Measurements from ENCODE around the gene PLEKHG3.

Gene PLEKHG3

GRCh38 chr14:64748995-64749714 is 44.9 kb downstream of the PLEKHG3 start:
- DNase-seq = no peak

GRCh38 chr14:64752909-64753308 is 48.7 kb downstream of the PLEKHG3 start:
- DNase-seq = no peak

DNA sequence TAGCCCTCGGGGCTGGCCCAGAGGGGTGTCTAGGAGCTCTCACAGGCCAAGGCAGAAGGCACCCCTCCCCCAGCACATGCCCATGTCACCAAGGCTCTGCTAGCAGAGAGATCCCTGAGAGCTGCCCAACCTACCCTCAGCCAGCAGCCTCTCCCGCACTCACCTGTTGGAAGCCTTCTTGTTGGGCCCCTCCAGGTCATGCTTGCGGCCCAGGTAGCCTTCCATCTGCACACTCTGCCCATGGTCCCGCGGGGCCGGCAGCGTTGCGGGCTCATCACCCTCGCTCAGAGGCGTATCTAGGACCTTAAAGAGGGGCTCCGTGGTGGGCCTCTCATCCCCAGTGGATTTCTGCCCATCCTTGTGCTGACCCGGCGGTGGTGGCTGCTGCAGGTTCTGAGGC is 49.1 kb downstream of the PLEKHG3 start:
- no peak for DNase-seq

DNA sequence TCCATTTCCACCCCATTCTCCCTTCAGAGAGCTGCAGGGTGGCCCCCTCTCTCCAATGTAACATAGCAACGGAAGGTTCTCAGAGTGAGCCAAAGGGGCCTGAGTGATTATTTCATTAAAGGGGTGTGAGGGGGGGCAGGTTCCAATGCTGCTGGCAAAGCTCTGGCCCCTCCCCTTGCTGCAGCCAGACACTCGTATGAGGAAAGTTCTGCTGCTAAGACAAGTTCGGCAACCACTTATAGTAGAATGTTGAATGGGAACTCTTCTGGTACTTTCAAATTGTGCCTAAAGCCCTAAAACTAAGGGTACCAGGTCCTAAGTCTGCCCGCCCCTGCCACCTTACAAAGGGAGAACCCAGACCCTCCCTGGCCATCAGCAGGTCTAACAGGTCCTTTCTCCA is 49.8 kb downstream of the PLEKHG3 start:
- no peak for DNase-seq

- no peak for DNase-seq
Observed at GRCh38 chr14:64754685-64755084, 50.5 kb downstream of the PLEKHG3 start.

DNA sequence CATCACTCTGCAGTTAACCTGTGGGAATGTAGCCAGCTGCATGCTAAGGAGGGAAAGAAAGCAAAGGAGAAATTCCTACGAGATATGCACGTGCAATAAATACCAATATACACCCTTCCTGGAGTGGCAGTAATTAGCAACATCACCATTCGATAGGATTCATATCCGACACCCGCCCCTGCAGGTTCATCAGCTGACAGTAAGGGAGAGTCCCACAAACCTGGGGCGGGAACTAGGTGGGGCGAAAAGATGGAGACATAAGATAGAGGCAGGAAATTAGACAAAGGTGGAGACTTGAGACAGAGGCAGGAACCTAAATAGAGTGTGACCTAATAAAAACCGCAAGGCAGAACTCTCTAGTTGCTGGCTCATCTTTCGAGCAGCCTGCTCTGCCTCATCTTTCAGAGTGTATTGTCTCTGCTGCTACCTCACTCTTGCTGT is 51.6 kb downstream of the PLEKHG3 start:
- peak; percentile 64 for DNase-seq

DNA sequence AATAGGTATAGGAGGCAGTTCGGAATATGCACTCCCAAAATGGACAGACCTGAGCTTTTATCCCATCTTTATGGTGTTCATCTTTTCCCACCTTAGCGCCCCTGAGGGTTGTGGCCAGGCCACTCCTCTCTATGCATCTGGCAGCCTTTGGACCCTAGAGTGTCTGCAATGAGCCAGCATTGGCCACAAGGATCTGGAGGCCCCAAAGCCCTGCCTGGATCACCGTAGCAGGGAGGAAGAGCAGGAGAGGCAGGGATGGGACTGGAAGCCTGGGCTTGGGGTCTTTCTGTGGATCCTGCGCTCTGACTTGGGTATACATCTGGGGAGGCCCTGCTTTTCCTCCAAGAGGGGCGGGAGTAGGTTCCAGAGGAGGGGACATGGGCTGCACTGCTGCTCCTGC is 52.5 kb downstream of the PLEKHG3 start:
- DNase-seq = no peak

DNA sequence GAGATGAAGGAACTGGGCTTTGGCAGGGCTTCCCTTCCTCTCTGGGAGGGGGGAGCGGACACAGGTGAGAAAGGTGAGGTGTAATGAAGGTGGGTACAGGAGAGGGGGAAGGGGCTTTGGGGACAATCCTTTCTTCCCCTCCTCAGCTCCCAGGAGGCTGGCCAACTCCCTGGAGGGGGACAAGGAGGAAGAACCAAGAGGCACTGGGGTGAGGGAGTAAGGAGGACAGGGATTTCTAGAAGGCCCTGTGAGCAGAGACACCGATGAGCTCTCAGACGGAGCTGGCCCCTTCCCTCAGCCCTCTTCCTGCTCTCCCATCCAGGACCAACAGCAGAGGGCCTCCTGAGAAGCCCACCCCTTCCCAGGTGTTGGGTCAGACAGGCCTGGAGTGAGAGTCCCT is 53.4 kb downstream of the PLEKHG3 start:
- DNase-seq = no peak

- DNase-seq = no peak
Observed at GRCh38 chr14:64758025-64758521, 53.8 kb downstream of the PLEKHG3 start.

GRCh38 chr14:64758691-64759554 is 54.7 kb downstream of the PLEKHG3 start:
- DNase-seq = no peak

GRCh38 chr14:64759555-64759938 is 55.3 kb downstream of the PLEKHG3 start:
- no peak for DNase-seq

DNA sequence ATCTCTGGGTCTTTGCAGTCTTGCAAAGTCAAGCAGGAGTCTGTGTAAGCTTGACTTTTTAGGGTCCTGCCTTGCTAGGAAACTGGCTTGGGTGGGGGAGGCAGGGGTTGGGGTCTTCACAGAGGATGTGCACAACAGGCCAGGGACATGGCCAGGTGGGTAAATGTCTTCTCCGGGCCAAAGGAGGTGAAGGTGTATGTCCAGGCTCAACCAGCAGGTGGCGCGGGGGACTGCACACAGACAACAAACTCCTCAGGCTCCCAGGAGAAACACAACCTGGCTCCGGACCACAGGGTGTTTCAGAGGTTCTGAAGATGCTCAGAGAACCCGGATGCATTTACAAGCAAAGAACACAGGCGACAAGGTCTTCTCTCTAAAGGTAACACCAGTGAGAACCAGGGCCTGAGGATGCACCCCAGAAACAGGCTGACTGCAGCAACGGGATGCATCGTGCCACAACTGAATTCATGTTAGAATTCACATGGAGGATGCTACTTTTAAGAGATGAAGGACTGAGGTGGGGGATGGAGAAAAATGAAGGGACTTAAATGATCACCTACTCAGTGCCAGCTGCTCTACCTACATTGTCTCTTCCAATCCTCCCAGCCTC is 56.0 kb downstream of the PLEKHG3 start:
- DNase-seq = peak; percentile 66

DNA sequence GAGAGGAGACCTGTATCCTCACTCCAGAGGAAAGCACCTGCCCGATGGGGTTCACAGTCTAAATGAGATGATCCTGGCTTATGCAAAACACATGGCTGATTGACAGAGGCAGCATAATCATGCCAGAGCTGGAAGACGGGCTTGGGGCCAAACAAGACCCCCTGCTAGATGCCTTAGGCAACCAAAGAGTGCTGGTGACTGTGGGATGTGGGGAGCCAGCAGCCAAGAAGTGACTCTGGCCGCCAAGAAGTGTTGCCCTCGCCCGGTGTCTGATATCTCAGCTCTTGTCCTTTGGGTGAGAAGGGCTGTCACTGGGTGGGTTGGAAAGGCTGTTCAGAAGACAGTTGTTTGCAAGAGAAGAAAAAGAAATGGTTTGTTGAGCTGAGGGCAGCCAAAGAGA is 56.7 kb downstream of the PLEKHG3 start:
- no peak for DNase-seq

- no peak for DNase-seq
Observed at GRCh38 chr14:64761441-64762043, 57.3 kb downstream of the PLEKHG3 start.

DNA sequence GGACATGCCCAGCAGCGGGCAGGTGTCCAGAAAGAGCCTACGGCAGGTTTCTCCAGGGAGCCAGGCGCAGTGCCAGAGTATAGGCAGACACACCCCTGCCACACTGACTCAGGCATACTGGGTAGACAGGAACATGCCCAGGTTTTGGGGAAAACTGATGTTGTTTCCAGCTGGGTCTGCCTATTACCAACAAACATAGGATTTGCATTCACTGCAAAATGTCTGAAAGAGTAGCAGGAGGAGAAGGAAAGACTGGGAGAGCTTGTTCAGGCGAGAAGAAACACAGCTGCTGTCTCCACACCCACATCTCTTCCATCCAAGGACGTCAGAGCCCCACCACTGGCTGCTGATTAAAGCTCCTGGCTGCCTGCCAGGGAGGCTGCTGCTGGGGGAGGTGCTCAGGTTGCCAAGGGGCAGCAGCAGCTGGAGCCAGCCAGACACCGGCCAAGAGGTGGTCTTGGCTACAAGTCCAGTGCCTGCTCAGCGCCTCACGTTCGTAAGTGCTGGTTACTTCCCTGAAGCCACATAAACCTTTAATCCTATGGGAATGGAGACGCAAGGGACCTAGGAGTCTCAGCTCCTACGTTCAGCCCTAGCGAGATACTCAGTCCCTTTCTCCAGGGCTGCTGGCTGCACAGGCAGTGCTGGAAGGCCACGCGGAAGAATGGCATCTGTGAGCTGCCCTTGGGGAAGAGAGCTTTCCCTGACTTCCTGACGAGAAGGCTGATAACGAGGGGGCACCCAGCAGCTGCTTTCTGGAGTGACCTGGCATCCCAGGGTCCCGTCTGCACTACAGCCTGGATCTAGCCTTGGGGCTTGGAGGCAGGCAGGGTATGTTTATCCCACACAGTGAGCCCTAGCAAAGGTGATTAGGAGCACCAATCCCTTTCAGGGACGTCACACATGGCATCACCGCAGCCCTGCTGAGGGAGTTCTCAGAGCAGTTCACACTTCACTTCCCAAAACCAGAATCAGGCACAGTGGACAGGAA is 58.1 kb downstream of the PLEKHG3 start:
- DNase-seq = peak; percentile 44

DNA sequence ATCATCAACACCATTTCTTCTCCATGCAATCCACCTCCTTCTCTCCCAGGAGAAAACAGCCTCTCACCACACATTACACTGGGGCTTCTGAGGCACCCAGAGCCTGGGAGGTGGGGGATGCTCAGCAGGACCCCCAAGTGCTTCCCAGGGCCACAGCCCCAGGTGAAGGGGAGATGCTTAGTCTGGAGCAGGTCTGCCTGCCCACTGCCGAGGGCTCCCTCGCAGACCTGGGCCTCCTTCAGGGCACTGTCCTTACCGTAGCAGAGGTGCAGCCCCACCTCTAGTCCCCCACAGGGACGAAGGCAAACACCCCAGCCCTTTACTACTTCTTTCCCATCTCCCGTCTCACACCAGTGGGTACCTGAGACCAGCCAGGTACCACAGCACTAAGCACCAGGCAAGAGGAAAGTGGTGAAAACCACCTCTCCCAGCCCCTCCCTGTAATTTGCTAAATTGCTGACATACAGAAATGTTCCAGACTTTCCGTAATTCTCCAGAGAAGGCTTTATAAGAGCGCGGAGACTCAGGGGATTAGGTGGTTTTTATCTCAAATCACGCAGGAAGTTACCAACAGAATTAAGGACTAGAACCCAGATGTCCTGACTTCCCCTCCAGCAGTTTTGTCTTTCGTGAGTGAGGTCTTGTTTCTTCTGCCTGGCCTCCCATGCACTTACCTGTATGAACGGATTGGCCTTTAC is 59.0 kb downstream of the PLEKHG3 start:
- DNase-seq = no peak

DNA sequence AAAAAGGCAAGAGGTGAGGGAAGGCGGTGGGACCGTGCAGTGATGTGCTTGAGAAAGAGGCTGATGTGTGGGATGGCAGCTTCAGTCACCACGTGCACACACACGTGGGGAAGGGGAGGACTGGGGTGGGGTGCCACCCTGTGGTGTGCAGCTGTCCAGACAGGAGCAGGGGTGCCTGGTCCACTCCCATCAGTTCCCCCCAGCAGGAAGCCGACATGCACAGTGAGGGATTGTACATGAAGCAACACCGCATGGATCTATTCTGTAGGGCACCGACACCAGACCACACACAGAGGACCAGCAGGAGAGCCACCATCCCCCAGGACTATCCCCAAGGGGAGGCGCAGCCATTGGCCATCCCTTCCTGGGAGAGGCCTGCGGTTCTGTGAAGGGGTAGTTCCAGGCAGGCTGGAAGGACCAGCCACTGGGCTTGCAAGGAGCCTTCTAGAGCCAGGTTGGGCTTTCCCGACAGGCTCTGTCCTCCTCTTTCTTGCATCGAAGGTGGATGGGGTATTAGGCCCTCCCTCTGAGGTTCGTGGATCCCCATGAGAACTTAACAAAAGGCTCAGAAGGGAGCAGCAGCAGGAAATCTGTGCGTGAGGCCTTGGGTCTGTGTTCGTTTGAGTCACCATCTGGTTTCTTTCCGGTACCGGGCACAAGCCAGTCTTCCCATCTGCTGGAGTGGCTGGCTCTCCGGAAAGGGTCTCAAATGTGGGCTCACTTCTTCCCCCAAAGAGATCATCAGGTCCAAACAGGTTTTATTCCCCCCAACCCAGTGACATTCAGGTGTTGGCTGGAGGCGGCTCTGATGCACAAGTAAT is 59.8 kb downstream of the PLEKHG3 start:
- DNase-seq = no peak

DNA sequence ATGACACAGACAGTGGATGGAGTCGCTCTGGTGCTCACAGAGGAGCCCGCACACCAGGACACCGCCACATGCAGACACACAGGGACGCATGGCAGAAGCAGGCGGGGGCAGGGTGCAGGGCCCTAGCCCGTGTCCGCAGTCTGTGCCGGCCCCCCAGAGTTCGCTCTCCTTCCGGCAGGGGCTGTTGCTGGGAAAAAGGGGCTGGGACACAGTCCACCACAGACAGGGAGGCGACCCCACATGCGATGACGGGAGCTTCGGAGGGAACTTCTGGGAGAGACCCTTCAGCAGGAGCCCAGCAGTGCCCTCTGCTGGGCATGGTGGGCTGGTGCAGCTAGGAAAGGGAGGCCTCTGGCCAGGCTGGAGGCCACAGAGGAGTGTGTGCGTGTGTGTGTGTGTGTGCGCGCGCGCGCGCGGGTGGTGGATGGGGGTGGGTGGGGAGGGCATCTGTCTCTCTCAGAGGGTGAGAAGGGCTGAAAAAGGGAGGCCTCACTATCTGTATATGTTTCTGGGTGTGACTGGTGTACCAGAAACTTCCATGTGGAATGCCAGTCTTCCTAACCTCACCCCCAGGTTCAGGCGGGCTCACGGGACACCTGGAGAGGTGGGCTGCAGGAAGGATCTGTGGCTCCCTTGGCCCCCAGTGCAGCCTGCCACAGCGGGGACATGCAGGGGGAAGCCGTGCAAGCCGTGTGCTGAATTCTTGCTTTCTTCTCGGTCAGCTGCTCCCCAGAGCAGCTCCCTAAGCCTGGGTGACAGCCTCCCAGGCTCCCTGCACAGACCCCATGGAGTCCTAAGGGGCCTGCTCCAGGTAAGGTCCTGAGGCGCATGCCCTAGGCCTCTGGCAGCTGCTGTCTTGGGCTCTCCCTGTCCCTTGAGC is 60.7 kb downstream of the PLEKHG3 start:
- peak; percentile 73 for DNase-seq

- no peak for DNase-seq
Observed at GRCh38 chr14:64765740-64766302, 61.6 kb downstream of the PLEKHG3 start.

Data from activated T-cell treated with anti-CD3 and anti-CD28 coated beads, Interleukin-2, amount 50 U/mL, for 1 hour (primary cell).